ENCODE results near the gene KRT15.

Gene KRT15

GRCh38 chr17:41483991-41484826 is 34.5 kb downstream of the KRT15 start:
- no peak for DNase-seq (ENCODE audit: low read depth in 1 of 2, low spot score in 1 of 2)

DNA sequence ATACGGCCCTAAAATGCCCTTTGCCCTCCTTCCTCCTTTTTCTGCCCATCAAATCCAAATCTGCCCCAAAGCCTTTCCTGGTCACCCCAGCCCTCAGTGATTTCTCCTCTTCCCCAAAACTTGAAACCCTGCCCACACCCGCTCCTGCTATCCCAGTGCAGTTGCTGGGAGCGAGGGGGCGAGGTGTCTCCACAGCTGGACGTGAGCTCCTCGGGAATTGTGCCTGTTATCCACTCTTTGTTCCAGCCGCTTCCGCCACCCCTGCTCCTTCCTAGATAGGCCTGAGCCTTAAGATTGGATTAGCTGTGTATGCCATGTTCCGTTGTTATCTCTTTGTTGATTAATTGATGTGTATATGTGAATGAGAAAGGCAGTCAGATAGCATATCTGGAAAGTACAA is 35.2 kb downstream of the KRT15 start:
- no peak for DNase-seq (ENCODE audit: low read depth in 1 of 2, low spot score in 1 of 2)

DNA sequence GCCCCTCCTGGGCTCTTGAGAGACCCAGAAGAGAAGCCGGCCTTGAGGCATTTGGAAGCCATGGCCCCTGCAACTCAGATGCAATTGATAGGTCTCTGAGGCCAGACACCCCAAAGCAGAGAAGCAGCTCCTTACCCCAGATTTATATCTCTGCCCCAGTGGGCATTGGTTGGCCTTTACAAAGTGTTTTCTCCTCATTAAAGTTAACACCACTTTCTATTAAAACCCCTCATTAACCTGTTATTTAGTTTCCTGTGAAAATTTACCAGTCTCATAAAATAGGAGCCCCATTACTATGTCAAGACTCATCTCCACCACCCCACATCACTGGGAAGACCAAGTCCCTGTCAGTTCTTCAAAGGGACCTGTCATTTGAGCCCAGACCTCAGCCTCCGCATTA is 37.7 kb downstream of the KRT15 start, which contains the start of gene KRT35:
Gene KRT35, minus strand, starts transcription at position 116 of the 400 bp plus-strand sequence. Its CDS starts 54 bp downstream, at position 62.
- DNase-seq (ENCODE audit: low read depth in 1 of 2, low spot score in 1 of 2) = no peak

DNA sequence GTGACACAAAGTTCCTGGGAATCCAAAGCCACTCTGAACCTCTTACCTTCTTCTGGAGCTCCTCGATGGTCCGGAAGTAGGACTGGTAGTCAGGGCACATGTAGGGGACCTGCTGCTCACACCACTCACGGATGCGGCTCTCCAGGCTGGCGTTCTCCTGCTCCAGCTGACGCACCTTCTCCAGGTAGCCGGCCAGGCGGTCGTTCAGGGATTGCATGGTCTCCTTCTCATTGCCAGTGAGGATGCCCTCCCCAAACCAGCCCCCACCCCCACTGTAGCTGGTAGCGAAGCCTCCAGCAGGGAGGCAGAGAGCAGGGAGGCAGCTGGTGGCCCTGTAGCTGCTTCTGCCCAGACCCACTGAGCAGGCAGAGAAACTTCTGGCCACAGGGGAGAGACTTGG is 38.1 kb downstream of the KRT15 start:
- no peak for DNase-seq (ENCODE audit: low read depth in 1 of 2, low spot score in 1 of 2)

DNA sequence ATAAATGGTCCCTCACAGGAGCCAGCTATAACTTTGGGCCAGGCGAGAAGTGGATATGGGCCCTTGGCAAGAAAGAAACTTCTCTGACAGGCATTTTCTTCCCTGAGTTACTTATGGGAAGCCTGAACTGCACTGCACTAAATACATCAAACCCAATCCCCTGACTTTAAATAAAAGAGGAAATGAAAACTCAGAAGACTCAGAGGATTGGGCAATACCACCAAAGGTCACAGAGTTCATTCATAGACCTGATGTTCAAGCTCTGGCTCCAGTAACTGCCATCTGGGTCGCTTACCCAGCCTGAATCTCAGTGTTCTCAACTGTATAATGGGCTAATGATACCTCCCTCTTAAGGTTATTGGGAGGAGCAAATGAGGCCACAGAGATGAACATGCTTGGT is 38.6 kb downstream of the KRT15 start:
- no peak for DNase-seq (ENCODE audit: low read depth in 1 of 2, low spot score in 1 of 2)

- DNase-seq (ENCODE audit: low read depth in 1 of 2, low spot score in 1 of 2) = no peak
These were observed 40.5 kb downstream of the KRT15 start for GRCh38 chr17:41478237-41478636.

GRCh38 chr17:41476866-41477815 is 41.5 kb downstream of the KRT15 start:
- no peak for DNase-seq (ENCODE audit: low read depth in 1 of 2, low spot score in 1 of 2)

DNA sequence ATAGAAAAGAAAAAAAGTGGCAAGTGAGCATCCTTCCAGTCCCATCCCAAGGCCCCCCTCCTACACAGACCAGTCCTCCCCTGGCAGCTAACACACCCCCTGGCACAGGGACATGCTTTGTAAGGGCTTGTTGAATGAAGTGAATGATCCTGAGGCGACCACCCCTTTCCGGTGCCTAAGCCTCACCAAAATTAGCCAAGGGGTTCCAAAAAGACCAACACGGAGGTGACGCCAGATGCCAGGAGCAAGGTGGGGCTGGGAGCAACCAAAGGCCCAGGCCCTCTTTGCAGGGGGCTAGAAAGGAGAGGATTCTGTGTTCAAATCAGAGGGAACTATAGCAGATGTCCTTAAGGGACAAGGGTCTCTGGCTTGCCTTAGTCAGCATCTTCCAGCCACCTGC is 43.3 kb downstream of the KRT15 start:
- DNase-seq (ENCODE audit: low read depth in 1 of 2, low spot score in 1 of 2) = no peak

DNA sequence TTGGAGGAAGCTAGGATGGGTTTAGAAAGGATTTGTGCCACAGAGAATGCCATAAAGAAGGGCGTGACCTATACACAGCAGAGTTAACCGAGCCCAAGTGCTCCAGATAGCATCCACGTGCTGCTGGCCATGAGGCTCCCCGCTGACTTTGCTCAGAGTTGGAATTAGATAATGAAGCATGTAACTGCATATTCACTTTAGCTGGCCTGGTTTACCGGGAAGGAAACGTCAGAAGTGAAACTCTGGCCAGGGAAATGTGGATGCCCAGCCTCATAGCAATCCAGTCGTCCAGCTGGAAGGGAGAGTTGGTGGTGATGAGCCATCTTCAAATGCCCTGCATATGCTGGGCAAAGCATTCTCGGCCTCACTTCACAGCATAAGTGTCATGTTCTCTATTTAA is 43.8 kb downstream of the KRT15 start:
- no peak for DNase-seq (ENCODE audit: low read depth in 1 of 2, low spot score in 1 of 2)

- DNase-seq (ENCODE audit: low read depth in 1 of 2, low spot score in 1 of 2) = no peak
These were observed 50.3 kb downstream of the KRT15 start for GRCh38 chr17:41468346-41468745.

- DNase-seq (ENCODE audit: low read depth in 1 of 2, low spot score in 1 of 2) = no peak
These were observed 51.1 kb downstream of the KRT15 start for GRCh38 chr17:41467561-41467960.

- DNase-seq (ENCODE audit: low read depth in 1 of 2, low spot score in 1 of 2) = no peak
These were observed 51.7 kb downstream of the KRT15 start, which contains the start of gene KRT32 for GRCh38 chr17:41466988-41467387. Gene KRT32 (minus strand): TSS chr17:41467386. CDS start chr17:41467325, 61 bp downstream.

DNA sequence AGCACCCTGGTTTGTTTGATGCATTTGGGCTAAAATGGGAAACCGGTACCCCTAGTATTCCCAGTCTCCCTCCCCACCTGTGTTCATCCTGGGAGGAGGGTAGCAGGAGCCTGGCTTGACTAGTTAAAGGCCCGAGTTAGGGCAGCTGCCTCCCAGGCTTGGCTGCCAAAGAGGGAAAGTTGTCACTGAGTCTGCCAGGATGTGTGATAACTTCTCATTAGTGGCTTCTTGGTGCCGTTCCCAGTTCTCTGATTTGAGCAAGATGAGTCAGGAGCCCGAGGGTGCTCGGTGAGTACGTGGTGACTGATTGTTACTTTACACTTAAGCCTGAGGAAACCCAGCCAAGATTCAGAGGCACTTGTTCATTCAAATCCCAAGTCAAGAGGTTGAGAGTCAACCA is 54.0 kb downstream of the KRT15 start:
- no peak for DNase-seq (ENCODE audit: low read depth in 1 of 2, low spot score in 1 of 2)

DNA sequence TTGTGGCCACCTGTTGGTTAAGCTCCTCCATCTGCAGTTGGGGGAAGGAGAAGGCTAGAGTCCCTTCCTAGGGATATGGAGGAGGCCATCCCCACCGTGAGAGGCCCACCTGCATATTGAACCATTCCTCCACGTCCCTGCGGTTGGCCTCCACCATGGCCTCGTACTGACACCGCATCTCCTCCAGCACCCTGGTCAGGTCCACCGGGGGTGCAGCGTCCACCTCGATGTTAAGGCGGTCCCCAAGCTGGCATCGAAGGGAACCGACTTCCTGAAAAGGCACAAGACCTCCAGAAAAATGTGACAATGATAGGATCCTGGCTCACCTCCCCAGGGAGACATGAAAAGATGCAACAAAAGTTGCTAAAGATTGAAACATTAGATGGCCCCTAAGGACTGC is 54.5 kb downstream of the KRT15 start:
- DNase-seq (ENCODE audit: low read depth in 1 of 2, low spot score in 1 of 2) = no peak

DNA sequence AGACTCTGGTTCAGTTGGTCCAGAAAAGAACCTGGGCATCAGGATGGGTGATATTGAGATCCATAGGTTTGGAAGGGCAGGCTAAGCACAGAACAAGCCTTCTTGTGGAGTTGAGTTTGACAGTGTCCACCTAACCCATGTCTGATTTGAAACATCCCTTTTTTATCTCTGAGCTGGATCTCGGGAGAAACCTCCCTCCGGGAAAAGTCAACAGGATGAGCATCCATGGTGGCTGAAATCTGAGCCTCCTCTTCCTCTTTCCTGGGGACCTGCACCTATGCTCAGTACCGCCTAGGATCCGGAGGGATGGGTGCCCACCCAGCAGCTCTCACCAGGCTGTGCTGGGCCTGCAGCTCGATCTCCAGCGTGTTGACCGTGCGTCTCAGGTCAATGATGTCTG is 54.9 kb downstream of the KRT15 start:
- no peak for DNase-seq (ENCODE audit: low read depth in 1 of 2, low spot score in 1 of 2)

Measured in stimulated activated CD4-positive, alpha-beta T cell treated with anti-CD3 and anti-CD28 coated beads, Interleukin-15, amount 100 ng/mL, for 1 hour (primary cell).